H9 (cell line): Measurements from ENCODE around the gene GRIK3. TPM values are rescaled to one million over a fixed set of nuclear protein-coding genes. Genes with fewer than 3 reads are reported as not detected.

Source experiments
- DNase-seq: peaks from one replicate; pipeline ENCODE4 v3.0.0-alpha.2; 2017
- H2AFZ ChIP-seq: one replicate; pipeline ENCODE4 v1.6.1; 2013; ENCODE audit warnings: mild to moderate bottlenecking, low read length, control low read depth, moderate library complexity
- H2AK5ac ChIP-seq: 2 replicates; pipeline ENCODE4 v1.6.1; 2013; ENCODE audit warnings: low read length, control low read depth, mixed read lengths; ENCODE audit not compliant: insufficient read length
- H2BK120ac ChIP-seq: one replicate; pipeline ENCODE4 v1.6.1; 2013; ENCODE audit warnings: low read depth, mild to moderate bottlenecking, low read length, control low read depth, inconsistent platforms; ENCODE audit not compliant: poor library complexity, severe bottlenecking
- H2BK12ac ChIP-seq: 2 replicates; pipeline ENCODE4 v1.6.1; 2013; ENCODE audit warnings: low read length, control low read depth, mixed read lengths, low read depth; ENCODE audit not compliant: insufficient read length
- H2BK15ac ChIP-seq: 2 replicates; pipeline ENCODE4 v1.6.1; 2013; ENCODE audit warnings: low read depth, low read length, control low read depth
- H2BK20ac ChIP-seq: one replicate; pipeline ENCODE4 v1.6.1; 2013; ENCODE audit warnings: low read depth, mild to moderate bottlenecking, low read length, control low read depth, inconsistent platforms; ENCODE audit not compliant: poor library complexity, severe bottlenecking
- H2BK5ac ChIP-seq: 2 replicates; pipeline ENCODE4 v1.6.1; 2013; ENCODE audit warnings: low read length, control low read depth, mixed read lengths; ENCODE audit not compliant: insufficient read length
- H3K14ac ChIP-seq: 2 replicates; pipeline ENCODE4 v1.6.1; 2013; ENCODE audit warnings: low read length, control low read depth; ENCODE audit not compliant: insufficient read depth
- H3K18ac ChIP-seq: 2 replicates; pipeline ENCODE4 v1.6.1; 2013; ENCODE audit warnings: low read depth, mild to moderate bottlenecking, mixed read lengths, low read length, control low read depth; ENCODE audit not compliant: insufficient read length
- H3K23ac ChIP-seq: 2 replicates; pipeline ENCODE4 v1.6.1; 2013; ENCODE audit warnings: low read length, control low read depth, mixed read lengths, low read depth; ENCODE audit not compliant: insufficient read length
- H3K23me2 ChIP-seq: 2 replicates; pipeline ENCODE4 v1.6.1; 2013; ENCODE audit warnings: low read depth, mild to moderate bottlenecking, mixed read lengths, low read length, control low read depth; ENCODE audit not compliant: insufficient read length, poor library complexity, severe bottlenecking
- H3K27ac ChIP-seq: 2 replicates; pipeline ENCODE4 v1.5.1; 2013; ENCODE audit warnings: low read length, control low read depth, mixed read lengths, low read depth; ENCODE audit not compliant: insufficient read length
- H3K27me3 ChIP-seq: 2 replicates; pipeline ENCODE4 v1.6.1; 2013; ENCODE audit warnings: low read length, control low read depth, inconsistent platforms; ENCODE audit not compliant: insufficient read depth
- H3K4ac ChIP-seq: 2 replicates; pipeline ENCODE4 v1.6.1; 2013; ENCODE audit warnings: low read depth, mild to moderate bottlenecking, control low read depth, inconsistent platforms, low read length, moderate library complexity
- H3K4me1 ChIP-seq: 2 replicates; pipeline ENCODE4 v1.6.1; 2013; ENCODE audit warnings: low read length, control low read depth, inconsistent platforms; ENCODE audit not compliant: insufficient read depth
- H3K4me2 ChIP-seq: 2 replicates; pipeline ENCODE4 v1.6.1; 2013; ENCODE audit warnings: low read length, control low read depth, mixed read lengths; ENCODE audit not compliant: insufficient read length, insufficient read depth
- H3K56ac ChIP-seq: 2 replicates; pipeline ENCODE4 v1.6.1; 2013; ENCODE audit warnings: low read depth, mild to moderate bottlenecking, mixed read lengths, low read length, control low read depth; ENCODE audit not compliant: insufficient read length
- H3K79me1 ChIP-seq: 2 replicates; pipeline ENCODE4 v1.6.1; 2013; ENCODE audit warnings: low read depth, mild to moderate bottlenecking, moderate library complexity, low read length, control low read depth, inconsistent platforms; ENCODE audit not compliant: insufficient read depth, poor library complexity, severe bottlenecking
- H3K79me2 ChIP-seq: 2 replicates; pipeline ENCODE4 v1.6.1; 2013; ENCODE audit warnings: low read length, control low read depth, inconsistent platforms; ENCODE audit not compliant: insufficient read depth
- H3K9ac ChIP-seq: 2 replicates; pipeline ENCODE4 v1.6.1; 2013; ENCODE audit warnings: low read length, control low read depth, mixed read lengths; ENCODE audit not compliant: insufficient read length; ENCODE audit errors: extremely low read depth
- H3K9me3 ChIP-seq: one replicate; pipeline ENCODE4 v1.6.1; 2013; ENCODE audit warnings: low read depth, low read length, inconsistent platforms; ENCODE audit not compliant: control insufficient read depth
- H3T11ph ChIP-seq: one replicate; pipeline ENCODE4 v1.6.1; 2013; ENCODE audit warnings: mild to moderate bottlenecking, low read length, control low read depth, inconsistent platforms
- H4K20me1 ChIP-seq: one replicate; pipeline ENCODE4 v1.6.1; 2013; ENCODE audit not compliant: control insufficient read depth, insufficient read length, insufficient read depth
- H4K5ac ChIP-seq: 2 replicates; pipeline ENCODE4 v1.6.1; 2013; ENCODE audit warnings: low read depth, mild to moderate bottlenecking, mixed read lengths, low read length, control low read depth; ENCODE audit not compliant: insufficient read length
- H4K8ac ChIP-seq: replicated peaks from 2 replicates; pipeline ENCODE4 v1.6.1; 2013; ENCODE audit warnings: low read length, control low read depth, mixed read lengths, low read depth; ENCODE audit not compliant: insufficient read length
- H4K91ac ChIP-seq: 2 replicates; pipeline ENCODE4 v1.6.1; 2013; ENCODE audit warnings: low read depth, mild to moderate bottlenecking, moderate library complexity, mixed read lengths, low read length, control low read depth; ENCODE audit not compliant: insufficient read length
- H3K27ac Mint-ChIP-seq, 3 experiments: 2 replicates in 2 of 3; 3 replicates in 1 of 3; pipeline ENCODE4 v1.8.0; 2020 to 2021; ENCODE audit warnings: mixed read lengths in 3 of 3, mild to moderate bottlenecking in 1 of 3, moderate library complexity in 1 of 3
- H3K27me3 Mint-ChIP-seq: 2 replicates; pipeline ENCODE4 v1.8.0; 2021; ENCODE audit warnings: low read depth, mild to moderate bottlenecking, moderate library complexity, mixed read lengths
- H3K36me3 Mint-ChIP-seq, 3 experiments: 2 replicates in 2 of 3; 3 replicates in 1 of 3; pipeline ENCODE4 v1.8.0; 2020 to 2021; ENCODE audit warnings: low read depth in 3 of 3, mixed read lengths in 3 of 3; ENCODE audit not compliant: insufficient read depth in 1 of 3
- H3K4me1 Mint-ChIP-seq, 2 experiments: 2 replicates each; pipeline ENCODE4 v1.8.0; 2020; ENCODE audit warnings: mixed read lengths in 2 of 2
- H3K4me3 Mint-ChIP-seq, 2 experiments: 2 replicates in 1 of 2; 3 replicates in 1 of 2; pipeline ENCODE4 v1.8.0; 2020 to 2021; ENCODE audit warnings: mild to moderate bottlenecking in 2 of 2, mixed read lengths in 2 of 2, moderate library complexity in 1 of 2
- H3K9me3 Mint-ChIP-seq, 2 experiments: 2 replicates in 1 of 2; 3 replicates in 1 of 2; pipeline ENCODE4 v1.8.0; 2020; ENCODE audit warnings: mild to moderate bottlenecking in 2 of 2, mixed read lengths in 2 of 2, moderate library complexity in 1 of 2
- CTCF ChIP-seq: fragments of 200-600 bp; sonication (generic); conservative IDR thresholded peaks from 3 replicates; pipeline ENCODE4 v1.8.0; 2021; ENCODE audit warnings: antibody characterized with exemption, mild to moderate bottlenecking
- WGBS: extraction: QIAGEN DNeasy Blood & Tissue Kit; methylation state at CpG from one replicate; pipeline ENCODE4 v1.1.7; 2013; ENCODE audit warnings: missing lambda C conversion rate, low lambda C conversion rate, mixed read lengths; ENCODE audit not compliant: insufficient read length; ENCODE audit errors: extremely low coverage; 5-methylcytosine and 5-hydroxymethylcytosine counted together
- total RNA-seq: library from RNA; stranded (reverse); gene quantifications from 2 replicates; pipeline ENCODE4 v1.2.1, GENCODE V29; 2021

GRIK3 gene
- total RNA-seq, 1 experiment from 2014 or later, result 1.7 TPM

- Histone ChIP-seq H3K56ac (no peak overlapping the region), H3K9ac (no peak overlapping the region), H4K8ac (no peak overlapping the region), H2BK5ac (no peak overlapping the region), H3K27ac (no peak overlapping the region), H3K14ac (no peak overlapping the region), H3K79me1 (no peaks in the 10 kb centered on the region), H2BK20ac (no peak overlapping the region), H2BK15ac (no peak overlapping the region), H3K4ac (no peak overlapping the region), H2AK5ac (no peak overlapping the region), H4K5ac (no peak overlapping the region), H3K23ac (no peak overlapping the region), H3K4me2 (no peak overlapping the region), H3K4me1 (no peaks in the 10 kb centered on the region; the same call in 1 of the 2 replicates), H3K9me3 (no peaks in the 10 kb centered on the region), H4K20me1 (no peaks in the 10 kb centered on the region), H4K91ac (no peak overlapping the region), H3K79me2 (no peaks in the 10 kb centered on the region), H2BK120ac (no peak overlapping the region), H2AFZ (no peak overlapping the region), H3K23me2 (no peaks in the 10 kb centered on the region), H2BK12ac (no peak overlapping the region), H3K18ac (no peak overlapping the region), H3K27me3 (no peaks in the 10 kb centered on the region), H3T11ph (no peak overlapping the region)
- no CpG with 5 or more reads among the region's 7 CpGs for WGBS
- no peak for TF ChIP-seq CTCF
- no peaks in the 10 kb centered on the region for H3K9me3 Mint-ChIP-seq
- no peak for DNase-seq
- peaks cover 20 to 45% of the 10 kb centered on the region in 2 experiments for H3K4me1 Mint-ChIP-seq
- H3K36me3 Mint-ChIP-seq, result no peaks in the 10 kb centered on the region
- H3K27ac Mint-ChIP-seq, result no peak overlapping the region
- H3K4me3 Mint-ChIP-seq, result no peak overlapping the region
- H3K27me3 Mint-ChIP-seq, result peaks cover 4% of the 10 kb centered on the region; the same call in 1 of the 2 replicates
Measured at GRCh38 chr1:36925251-36925650, 109.1 kb downstream of the GRIK3 start.
